ENCODE data around the gene SPIRE2. TPM values are rescaled to one million over a fixed set of nuclear protein-coding genes. Genes with fewer than 3 reads are reported as not detected.
"Not testable (repeated sequence)": the region's sequence is repeated elsewhere in the genome, so short reads cannot be mapped to it uniquely, and the experiment has no call there.

The SPIRE2 gene
- total RNA-seq, 1 donor from 2014 or later: 24.2 TPM

DNA sequence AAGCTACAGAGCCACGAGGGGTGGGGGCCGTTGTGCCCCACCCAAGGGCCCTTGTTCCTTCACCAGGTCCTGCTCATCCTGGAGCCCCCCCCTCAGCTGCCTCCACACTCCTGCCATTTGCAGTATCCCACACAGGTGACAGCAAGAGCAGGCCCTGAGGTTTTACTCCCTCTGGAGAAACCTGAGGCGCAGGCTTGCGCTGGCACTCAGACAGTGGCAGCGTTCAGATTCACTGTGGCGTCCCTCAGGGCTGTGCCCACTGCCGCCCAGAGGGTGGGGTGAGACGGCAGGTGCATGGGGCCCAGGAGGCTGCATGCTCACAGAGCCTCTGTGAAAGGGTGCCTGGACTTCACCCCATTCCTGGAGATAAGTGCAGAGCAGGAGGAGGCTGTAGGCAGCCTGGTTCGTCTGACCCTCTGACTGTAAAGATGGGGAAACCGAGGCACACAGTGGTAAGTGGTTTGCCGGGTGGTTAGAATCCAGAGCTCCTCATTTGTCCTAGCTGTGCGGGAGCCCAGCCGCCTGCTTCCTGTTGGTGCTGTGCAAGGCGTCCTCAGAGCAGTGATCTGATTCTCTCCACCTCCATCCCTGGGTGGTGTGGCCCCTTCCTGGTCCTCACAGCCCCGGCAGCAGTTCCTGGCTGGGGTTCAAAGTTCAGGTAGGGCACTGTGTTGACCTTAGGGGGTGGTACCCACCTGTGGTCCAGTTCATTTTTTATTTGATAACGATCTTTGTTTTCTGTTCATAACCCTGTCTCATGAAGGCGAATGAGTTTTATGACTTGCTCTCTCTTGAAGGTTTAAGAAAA lies 1.6 kb downstream of the SPIRE2 start:
- no peak for TF ChIP-seq CTCF (IDR thresholded peaks at IDR 0.05; ENCODE audit: unreplicated experiment)
- Mint-ChIP-seq H3K4me1 (ENCODE audit: low read depth) (peaks cover 17% of the 10 kb centered on the region), H3K9me3 (ENCODE audit: low read depth) (no peaks in the 10 kb centered on the region), H3K36me3 (ENCODE audit: insufficient read depth) (peaks cover 7% of the 10 kb centered on the region), H3K27me3 (no peaks in the 10 kb centered on the region), H3K27ac (peak overlapping the region; percentile 88), H3K4me3 (ENCODE audit: low read depth) (peak overlapping the region; percentile 74)
- no peak for DNase-seq (ENCODE audit: low spot score, unreplicated experiment)

GRCh38 chr16:89831810-89832328 lies 3.6 kb downstream of the SPIRE2 start:
- peak overlapping the region; percentile 29 for H3K27ac Mint-ChIP-seq
- TF ChIP-seq CTCF (IDR thresholded peaks at IDR 0.05; ENCODE audit: unreplicated experiment): no peak
- H3K4me3 Mint-ChIP-seq (ENCODE audit: low read depth): no peak overlapping the region
- no peaks in the 10 kb centered on the region for H3K9me3 Mint-ChIP-seq (ENCODE audit: low read depth)
- DNase-seq (ENCODE audit: low spot score, unreplicated experiment): no peak
- peaks cover 17% of the 10 kb centered on the region for H3K4me1 Mint-ChIP-seq (ENCODE audit: low read depth)
- H3K36me3 Mint-ChIP-seq (ENCODE audit: insufficient read depth): peaks cover 14% of the 10 kb centered on the region
- no peaks in the 10 kb centered on the region for H3K27me3 Mint-ChIP-seq

DNA sequence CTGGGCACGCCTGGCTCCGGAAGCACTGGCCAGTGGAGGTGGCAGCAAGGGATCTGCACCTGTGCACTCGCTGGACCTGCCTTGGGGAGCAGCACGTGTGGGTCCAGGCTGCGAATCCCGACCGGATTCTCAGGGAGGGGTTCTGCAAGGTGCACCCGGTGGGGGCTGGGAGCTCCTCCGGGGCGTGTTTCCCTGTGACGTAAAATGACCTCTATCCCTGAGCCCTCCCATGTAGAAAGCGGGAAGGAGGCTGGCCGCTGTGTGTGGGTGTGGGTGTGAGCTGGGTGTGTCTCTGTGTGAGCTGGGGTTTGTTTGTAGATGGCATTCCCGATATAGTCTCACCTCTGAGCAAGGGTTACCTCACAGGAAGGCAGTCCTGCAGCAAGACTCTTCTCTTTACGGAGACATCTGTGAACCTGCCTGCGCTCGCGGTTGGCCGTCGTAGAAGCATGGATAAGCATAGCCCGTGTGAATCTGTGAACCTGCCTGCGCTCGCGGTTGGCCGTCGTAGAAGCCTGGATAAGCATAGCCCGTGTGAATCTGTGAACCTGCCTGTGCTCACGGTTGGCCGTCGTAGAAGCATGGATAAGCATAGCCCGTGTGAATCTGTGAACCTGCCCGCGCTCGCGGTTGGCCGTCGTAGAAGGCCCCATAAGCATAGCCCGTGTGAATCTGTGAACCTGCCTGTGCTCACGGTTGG lies 5.5 kb downstream of the SPIRE2 start:
- H3K9me3 Mint-ChIP-seq (ENCODE audit: low read depth); H3K27me3 Mint-ChIP-seq; DNase-seq (ENCODE audit: low spot score, unreplicated experiment); H3K4me3 Mint-ChIP-seq (ENCODE audit: low read depth); H3K27ac Mint-ChIP-seq: not testable (repeated sequence)
- Mint-ChIP-seq H3K4me1 (ENCODE audit: low read depth) (peaks cover 18% of the 10 kb centered on the region), H3K36me3 (ENCODE audit: insufficient read depth) (peaks cover 14% of the 10 kb centered on the region)

DNA sequence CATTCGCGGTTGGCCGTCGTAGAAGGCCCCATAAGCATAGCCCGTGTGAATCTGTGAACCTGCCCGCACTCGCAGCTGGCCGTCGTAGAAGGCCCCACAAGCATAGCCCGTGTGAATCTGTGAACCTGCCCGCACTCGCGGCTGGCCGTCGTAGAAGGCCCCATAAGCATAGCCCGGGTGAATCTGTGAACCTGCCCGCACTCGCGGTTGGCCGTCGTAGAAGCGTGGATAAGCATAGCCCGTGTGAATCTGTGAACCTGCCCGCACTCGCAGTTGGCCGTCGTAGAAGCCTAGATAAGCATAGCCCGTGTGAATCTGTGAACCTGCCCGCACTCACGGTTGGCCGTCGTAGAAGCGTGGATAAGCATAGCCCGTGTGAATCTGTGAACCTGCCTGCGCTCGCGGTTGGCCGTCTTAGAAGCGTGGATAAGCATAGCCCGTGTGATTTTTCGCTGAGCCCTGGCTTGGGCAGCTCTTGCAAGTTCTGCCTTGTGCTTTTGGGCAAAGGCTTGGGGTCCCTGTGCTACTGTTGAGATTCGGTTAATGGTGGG lies 6.6 kb downstream of the SPIRE2 start:
- Mint-ChIP-seq H3K36me3 (ENCODE audit: insufficient read depth) (peaks cover 14% of the 10 kb centered on the region), H3K4me1 (ENCODE audit: low read depth) (peaks cover 12% of the 10 kb centered on the region)
- not testable (repeated sequence) for H3K27ac Mint-ChIP-seq; DNase-seq (ENCODE audit: low spot score, unreplicated experiment); H3K9me3 Mint-ChIP-seq (ENCODE audit: low read depth); H3K4me3 Mint-ChIP-seq (ENCODE audit: low read depth); H3K27me3 Mint-ChIP-seq

DNA sequence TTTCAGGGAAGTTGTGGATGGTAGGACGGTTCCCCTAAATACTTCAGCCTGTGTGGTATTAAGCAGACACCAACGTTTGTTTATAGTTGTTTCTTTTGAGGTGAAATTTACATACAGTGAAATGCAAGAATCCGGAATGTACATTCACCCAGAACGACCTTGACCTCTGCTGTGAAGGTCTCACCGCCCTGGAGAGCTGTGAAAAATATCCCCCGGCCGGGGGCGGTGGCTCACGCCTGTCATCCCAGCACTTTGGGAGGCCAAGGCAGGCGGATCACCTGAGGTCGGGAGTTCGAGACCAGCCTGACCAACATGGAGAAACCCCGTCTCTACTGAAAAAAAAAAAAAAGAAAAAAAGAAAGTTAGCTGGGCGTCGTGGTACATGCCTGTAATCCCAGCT lies 8.2 kb downstream of the SPIRE2 start:
- H3K27me3 Mint-ChIP-seq; H3K27ac Mint-ChIP-seq; H3K4me1 Mint-ChIP-seq (ENCODE audit: low read depth); H3K9me3 Mint-ChIP-seq (ENCODE audit: low read depth); H3K4me3 Mint-ChIP-seq (ENCODE audit: low read depth); DNase-seq (ENCODE audit: low spot score, unreplicated experiment): not testable (repeated sequence)
- peaks cover 14% of the 10 kb centered on the region for H3K36me3 Mint-ChIP-seq (ENCODE audit: insufficient read depth)

GRCh38 chr16:89837014-89837546 lies 8.8 kb downstream of the SPIRE2 start:
- Mint-ChIP-seq H3K27ac (peak overlapping the region; percentile 93), H3K4me3 (ENCODE audit: low read depth) (peak overlapping the region; percentile 9), H3K4me1 (ENCODE audit: low read depth) (peaks cover 5% of the 10 kb centered on the region), H3K9me3 (ENCODE audit: low read depth) (no peaks in the 10 kb centered on the region), H3K27me3 (no peaks in the 10 kb centered on the region), H3K36me3 (ENCODE audit: insufficient read depth) (peaks cover 14% of the 10 kb centered on the region)
- no peak for DNase-seq (ENCODE audit: low spot score, unreplicated experiment)
- no peak for TF ChIP-seq CTCF (IDR thresholded peaks at IDR 0.05; ENCODE audit: unreplicated experiment)
